ACC112 (cell line): ENCODE measurements around the gene E2F4.

Source experiments
- H2AFZ ChIP-seq: fragments of 200-600 bp; sonication (generic); one replicate; pipeline ENCODE4 v1.6.0; 2017; ENCODE audit warnings: antibody characterized with exemption, low read length; ENCODE audit not compliant: unreplicated experiment
- H3K27ac ChIP-seq: fragments of 200-600 bp; sonication (generic); 2 replicates; pipeline ENCODE4 v1.5.1; 2014; ENCODE audit warnings: low read depth, mild to moderate bottlenecking, antibody characterized with exemption, low read length, moderate library complexity
- H3K27me3 ChIP-seq: fragments of 200-600 bp; sonication (generic); 2 replicates; pipeline ENCODE4 v1.6.1; 2014; ENCODE audit warnings: mild to moderate bottlenecking, antibody characterized with exemption, low read length, moderate library complexity, mixed read lengths; ENCODE audit not compliant: insufficient read depth
- H3K36me3 ChIP-seq: fragments of 200-600 bp; sonication (generic); 2 replicates; pipeline ENCODE4 v1.6.1; 2016; ENCODE audit warnings: mild to moderate bottlenecking, antibody characterized with exemption, low read length, moderate library complexity, mixed read lengths; ENCODE audit not compliant: insufficient read depth
- H3K4me1 ChIP-seq: fragments of 200-600 bp; sonication (generic); one replicate; pipeline ENCODE4 v1.6.1; 2016; ENCODE audit warnings: low read length, mixed read lengths; ENCODE audit not compliant: insufficient read depth, unreplicated experiment, control insufficient read depth
- H3K4me3 ChIP-seq: fragments of 200-600 bp; sonication (generic); 2 replicates; pipeline ENCODE4 v1.5.1; 2014; ENCODE audit warnings: mild to moderate bottlenecking, low read depth, low read length
- H3K79me2 ChIP-seq: fragments of 200-600 bp; sonication (generic); one replicate; pipeline ENCODE4 v1.6.0; 2016; ENCODE audit warnings: low read length; ENCODE audit not compliant: control insufficient read depth, unreplicated experiment, insufficient read depth

The E2F4 gene

GRCh38 chr16:67247192-67248072 lies 55.5 kb downstream of the E2F4 start, which contains the start of gene FHOD1:
FHOD1 (minus strand) TSS chr16:67247481; CDS start chr16:67247410, 71 bp downstream.
- Histone ChIP-seq H3K4me1 (peaks cover 44% of the 10 kb centered on the region), H3K27me3 (no peaks in the 10 kb centered on the region), H2AFZ (peak within 1 kb of the TSS; percentile 83), H3K27ac (peak within 1 kb of the TSS; percentile 81), H3K4me3 (peak within 1 kb of the TSS; percentile 90), H3K36me3 (no peaks in the 10 kb centered on the region), H3K79me2 (peaks cover 29% of the 10 kb centered on the region)

DNA sequence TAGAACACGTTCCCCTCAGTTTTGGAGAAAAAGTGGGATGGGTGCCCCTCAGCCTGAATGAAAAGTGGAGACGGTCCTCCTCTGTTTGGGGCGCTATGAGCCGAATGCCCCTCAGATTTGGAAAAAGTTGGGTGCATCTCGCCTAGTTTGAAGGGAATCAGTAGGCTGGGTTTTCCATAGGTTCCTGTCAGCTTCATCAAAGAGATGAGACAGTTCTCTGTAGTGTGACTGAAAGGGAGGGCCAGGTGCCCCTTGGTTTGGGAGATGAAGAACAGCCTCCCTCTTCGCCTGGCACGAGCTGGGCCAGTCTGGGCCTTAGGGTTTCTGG lies 56.1 kb downstream of the E2F4 start:
- H3K4me1 ChIP-seq: peaks cover 40% of the 10 kb centered on the region
- peak overlapping the region; percentile 83 for H3K4me3 ChIP-seq
- H3K27ac ChIP-seq: peak overlapping the region; percentile 24; the same call in 1 of the 2 replicates
- H3K36me3 ChIP-seq: no peaks in the 10 kb centered on the region
- peak overlapping the region; percentile 83 for H2AFZ ChIP-seq
- peaks cover 25% of the 10 kb centered on the region for H3K79me2 ChIP-seq
- no peaks in the 10 kb centered on the region for H3K27me3 ChIP-seq
